Hepatocyte (in vitro differentiated cells): ENCODE measurements around the gene HSD17B1. TPM values are rescaled to one million over a fixed set of nuclear protein-coding genes. Genes with fewer than 3 reads are reported as not detected.

ENCODE experiments used
- DNase-seq: peaks from one replicate; pipeline ENCODE4 v3.0.0-alpha.2; 2016; ENCODE audit warnings: low spot score
- H2AFZ ChIP-seq: fragments of 200-600 bp; sonication (generic); 2 replicates; pipeline ENCODE4 v1.6.0; 2016; ENCODE audit warnings: antibody characterized with exemption, mild to moderate bottlenecking
- H3K27ac ChIP-seq: fragments of 200-600 bp; sonication (generic); 2 replicates; pipeline ENCODE4 v1.5.1; 2016; ENCODE audit warnings: mild to moderate bottlenecking
- H3K27me3 ChIP-seq: fragments of 200-600 bp; sonication (generic); 2 replicates; pipeline ENCODE4 v1.6.1; 2016
- H3K36me3 ChIP-seq: fragments of 200-600 bp; sonication (generic); replicated peaks from 2 replicates; pipeline ENCODE4 v1.5.1; 2016; ENCODE audit warnings: low read depth; ENCODE audit not compliant: insufficient read depth
- H3K4me1 ChIP-seq: fragments of 200-600 bp; sonication (generic); 2 replicates; pipeline ENCODE4 v1.5.1; 2016; ENCODE audit warnings: mild to moderate bottlenecking, moderate library complexity; ENCODE audit not compliant: insufficient read depth
- H3K4me2 ChIP-seq: fragments of 200-600 bp; sonication (generic); 2 replicates; pipeline ENCODE4 v1.6.0; 2016
- H3K4me3 ChIP-seq: fragments of 200-600 bp; sonication (generic); 2 replicates; pipeline ENCODE4 v1.5.1; 2016; ENCODE audit warnings: mild to moderate bottlenecking
- H3K79me2 ChIP-seq: fragments of 200-600 bp; sonication (generic); 2 replicates; pipeline ENCODE4 v1.6.0; 2017; ENCODE audit warnings: mild to moderate bottlenecking
- H3K9me2 ChIP-seq: fragments of 200-600 bp; sonication (generic); replicated peaks from 2 replicates; pipeline ENCODE4 v1.6.0; 2017; ENCODE audit warnings: mild to moderate bottlenecking; ENCODE audit not compliant: insufficient read depth
- H3K9me3 ChIP-seq: fragments of 200-600 bp; sonication (generic); 2 replicates; pipeline ENCODE4 v1.5.1; 2016; ENCODE audit warnings: low read depth, mild to moderate bottlenecking
- H4K20me1 ChIP-seq: fragments of 200-600 bp; sonication (generic); 2 replicates; pipeline ENCODE4 v1.6.0; 2016; ENCODE audit warnings: mild to moderate bottlenecking; ENCODE audit not compliant: insufficient read depth, poor library complexity, severe bottlenecking
- EZH2 ChIP-seq: fragments of 200-600 bp; sonication (generic); IDR thresholded peaks from 2 replicates; pipeline ENCODE4 v1.6.1; 2016; ENCODE audit warnings: antibody characterized with exemption, mild to moderate bottlenecking, borderline replicate concordance
- EZH2phosphoT487 ChIP-seq: fragments of 200-600 bp; sonication (generic); IDR thresholded peaks from one replicate; pipeline ENCODE4 v1.6.1; 2018; ENCODE audit warnings: antibody characterized with exemption, mild to moderate bottlenecking, low read depth, moderate library complexity; ENCODE audit not compliant: unreplicated experiment, severe bottlenecking
- WGBS: methylation state at CpG from one replicate; pipeline ENCODE4 v1.1.6; 2016; ENCODE audit warnings: low lambda C conversion rate; ENCODE audit errors: missing lambda C conversion rate; 5-methylcytosine and 5-hydroxymethylcytosine counted together
- polyA plus RNA-seq: library from polyadenylated mRNA; unstranded; fragments of >200 nt; fragmentation: Nextera tagmentation; extraction: Ambion mirVana; gene quantifications from 2 replicates; pipeline ENCODE4 v1.2.1, GENCODE V29; 2016
- total RNA-seq: library from RNA; depleted of rRNA; stranded (reverse); fragments of >200 nt; gene quantifications from 2 replicates; pipeline ENCODE4 v1.2.3, GENCODE V29; 2014
- TF ChIP-seq, protein P1 (sequence below): fragments of 200-600 bp; sonication (generic); IDR thresholded peaks from 2 replicates; pipeline ENCODE4 v1.5.1; 2016; ENCODE audit warnings: antibody characterized with exemption, mild to moderate bottlenecking; ENCODE audit not compliant: poor library complexity

HSD17B1 gene
- total and polyA plus RNA-seq, 2 experiments from 2014 or later: 2.7 to 6.6 TPM

DNA sequence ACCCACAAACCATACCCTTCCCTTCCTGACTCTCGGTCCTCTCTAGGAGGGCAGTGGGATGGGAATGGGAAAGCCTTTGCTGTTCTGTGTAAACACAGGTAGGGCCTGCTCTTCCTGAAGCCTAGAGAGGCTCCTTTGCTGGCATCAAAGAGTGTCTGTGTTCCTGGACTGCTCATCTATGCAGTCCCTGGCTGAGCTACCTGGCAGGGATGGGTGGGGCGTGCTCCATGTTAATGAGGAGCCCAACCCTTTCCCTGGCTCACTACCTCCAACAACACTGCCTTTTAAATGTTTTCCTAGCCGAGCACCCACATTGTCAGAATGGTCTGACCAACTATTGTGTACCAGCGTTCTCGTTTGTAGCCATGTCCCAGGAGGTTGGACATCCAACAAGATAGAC lies 43.3 kb upstream of the HSD17B1 start:
- Histone ChIP-seq H3K27ac (no peak overlapping the region), H3K27me3 (no peaks in the 10 kb centered on the region), H3K9me3 (no peaks in the 10 kb centered on the region), H3K4me3 (no peak overlapping the region), H3K4me2 (no peak overlapping the region), H3K79me2 (no peaks in the 10 kb centered on the region), H4K20me1 (no peaks in the 10 kb centered on the region), H3K36me3 (no peaks in the 10 kb centered on the region), H3K4me1 (peaks cover 6% of the 10 kb centered on the region), H3K9me2 (no peaks in the 10 kb centered on the region), H2AFZ (no peak overlapping the region)
- 98% methylated on average over 5 of the region's 5 CpGs for WGBS
- TF ChIP-seq, protein P1, sequence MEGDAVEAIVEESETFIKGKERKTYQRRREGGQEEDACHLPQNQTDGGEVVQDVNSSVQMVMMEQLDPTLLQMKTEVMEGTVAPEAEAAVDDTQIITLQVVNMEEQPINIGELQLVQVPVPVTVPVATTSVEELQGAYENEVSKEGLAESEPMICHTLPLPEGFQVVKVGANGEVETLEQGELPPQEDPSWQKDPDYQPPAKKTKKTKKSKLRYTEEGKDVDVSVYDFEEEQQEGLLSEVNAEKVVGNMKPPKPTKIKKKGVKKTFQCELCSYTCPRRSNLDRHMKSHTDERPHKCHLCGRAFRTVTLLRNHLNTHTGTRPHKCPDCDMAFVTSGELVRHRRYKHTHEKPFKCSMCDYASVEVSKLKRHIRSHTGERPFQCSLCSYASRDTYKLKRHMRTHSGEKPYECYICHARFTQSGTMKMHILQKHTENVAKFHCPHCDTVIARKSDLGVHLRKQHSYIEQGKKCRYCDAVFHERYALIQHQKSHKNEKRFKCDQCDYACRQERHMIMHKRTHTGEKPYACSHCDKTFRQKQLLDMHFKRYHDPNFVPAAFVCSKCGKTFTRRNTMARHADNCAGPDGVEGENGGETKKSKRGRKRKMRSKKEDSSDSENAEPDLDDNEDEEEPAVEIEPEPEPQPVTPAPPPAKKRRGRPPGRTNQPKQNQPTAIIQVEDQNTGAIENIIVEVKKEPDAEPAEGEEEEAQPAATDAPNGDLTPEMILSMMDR: no peak
- TF ChIP-seq EZH2 (no peak), EZH2phosphoT487 (no peak)
- no peak for DNase-seq

DNA sequence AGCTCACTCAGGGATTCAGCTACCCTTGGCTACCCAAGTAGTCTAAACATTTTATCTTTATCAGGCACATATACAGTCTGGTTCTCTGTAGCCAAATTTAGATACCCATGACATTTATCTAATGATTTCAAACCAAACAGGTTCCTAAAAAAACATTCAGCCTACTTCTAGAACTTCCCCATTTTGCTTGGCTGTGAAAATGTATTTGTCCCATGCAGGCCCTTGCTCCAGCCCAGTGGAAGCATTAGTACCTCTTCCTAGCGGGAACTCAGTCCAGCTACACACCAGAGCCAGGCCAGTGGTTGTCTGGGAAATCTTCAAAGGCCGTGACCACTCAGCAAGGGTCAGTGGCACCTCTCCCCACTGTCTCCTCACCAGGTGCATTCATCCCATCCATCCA lies 42.9 kb upstream of the HSD17B1 start:
- Histone ChIP-seq H3K4me2 (no peak overlapping the region), H3K4me1 (peaks cover 6% of the 10 kb centered on the region), H3K4me3 (no peak overlapping the region), H4K20me1 (no peaks in the 10 kb centered on the region), H3K9me3 (no peaks in the 10 kb centered on the region), H3K9me2 (no peaks in the 10 kb centered on the region), H3K27me3 (no peaks in the 10 kb centered on the region), H2AFZ (no peak overlapping the region), H3K36me3 (no peaks in the 10 kb centered on the region), H3K27ac (no peak overlapping the region), H3K79me2 (no peaks in the 10 kb centered on the region)
- TF ChIP-seq EZH2phosphoT487 (no peak), EZH2 (no peak)
- TF ChIP-seq, protein P1: no peak
- no peak for DNase-seq
- WGBS: 93% methylated on average over 2 of the region's 2 CpGs

DNA sequence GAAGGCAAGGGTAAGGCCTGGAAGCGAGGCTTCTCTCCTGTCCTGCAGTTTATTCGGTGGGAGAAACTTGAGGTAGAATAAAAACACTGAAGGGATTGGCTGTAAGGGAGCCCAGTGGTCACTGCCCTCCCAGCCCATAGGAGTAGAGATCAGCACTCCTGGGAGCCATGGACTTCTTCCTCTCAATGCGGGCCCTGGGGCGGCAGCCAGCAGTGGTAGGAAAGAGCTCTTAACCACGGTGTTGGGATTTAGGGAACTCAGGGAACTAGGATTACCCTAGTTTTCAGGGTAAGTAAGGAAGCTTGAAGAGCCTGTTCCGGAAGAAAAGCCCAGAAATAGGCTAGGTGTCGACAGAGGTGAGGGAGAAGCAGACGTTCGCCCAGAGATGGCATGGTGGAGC lies 40.5 kb upstream of the HSD17B1 start:
- Histone ChIP-seq H3K27me3 (no peaks in the 10 kb centered on the region), H2AFZ (no peak overlapping the region), H3K4me2 (no peak overlapping the region), H3K4me3 (no peak overlapping the region), H3K9me2 (no peaks in the 10 kb centered on the region), H4K20me1 (no peaks in the 10 kb centered on the region), H3K9me3 (no peaks in the 10 kb centered on the region), H3K36me3 (no peaks in the 10 kb centered on the region), H3K79me2 (no peaks in the 10 kb centered on the region), H3K27ac (peak overlapping the region; percentile 55), H3K4me1 (peaks cover 14% of the 10 kb centered on the region)
- DNase-seq: no peak
- WGBS: 87% methylated on average over 9 of the region's 9 CpGs
- TF ChIP-seq, protein P1: no peak
- TF ChIP-seq EZH2 (no peak), EZH2phosphoT487 (no peak)

DNA sequence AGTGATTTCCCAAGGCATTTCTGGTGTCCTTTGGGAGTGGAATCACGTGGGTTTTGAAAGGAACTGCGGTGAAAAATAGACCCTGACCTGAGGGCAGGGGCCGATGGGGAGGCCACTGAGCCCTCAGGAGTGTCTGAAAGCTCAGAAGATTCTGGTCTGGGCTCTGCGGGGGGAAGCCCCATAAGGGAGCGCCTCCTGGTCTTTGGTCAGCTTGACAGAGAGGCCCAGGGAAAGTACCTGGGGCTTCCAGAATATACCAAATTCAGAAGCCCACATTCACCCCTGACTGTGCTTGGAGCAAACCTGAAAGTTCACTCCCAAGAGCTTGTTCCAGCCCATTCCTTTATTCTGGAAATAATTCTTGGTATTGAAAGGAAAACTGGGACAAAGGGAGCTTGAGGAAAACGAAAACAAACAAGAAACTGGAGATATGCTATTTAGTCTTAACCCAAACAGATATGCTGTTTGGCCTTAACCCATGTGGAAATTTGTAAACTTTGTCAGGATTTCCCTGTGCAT lies 39.9 kb upstream of the HSD17B1 start:
- no peaks in the 10 kb centered on the region for H3K9me2 ChIP-seq
- 81% methylated on average over 6 of the region's 6 CpGs for WGBS
- peaks cover 19% of the 10 kb centered on the region for H3K4me1 ChIP-seq
- H3K4me3 ChIP-seq: no peak overlapping the region
- H3K4me2 ChIP-seq: no peak overlapping the region
- peak overlapping the region; percentile 55 for H3K27ac ChIP-seq
- TF ChIP-seq, protein P1: no peak
- TF ChIP-seq EZH2phosphoT487: no peak
- TF ChIP-seq EZH2: no peak
- H3K36me3 ChIP-seq: no peaks in the 10 kb centered on the region
- no peaks in the 10 kb centered on the region for H4K20me1 ChIP-seq
- no peak for DNase-seq
- H3K79me2 ChIP-seq: no peaks in the 10 kb centered on the region
- no peaks in the 10 kb centered on the region for H3K9me3 ChIP-seq
- no peaks in the 10 kb centered on the region for H3K27me3 ChIP-seq
- H2AFZ ChIP-seq: no peak overlapping the region
